Measurements from ENCODE around the gene FAM169A.
"Not testable (repeated sequence)": the region's sequence is repeated elsewhere in the genome, so short reads cannot be mapped to it uniquely, and the experiment has no call there.

Gene FAM169A

GRCh38 chr5:74862221-74862620 lies 4.0 kb downstream of the FAM169A start:
- no peaks in the 10 kb centered on the region for H4K20me1 ChIP-seq (ENCODE audit: insufficient read depth)
- H3K27ac ChIP-seq, result no peak overlapping the region
- no peak overlapping the region for H3K4me3 ChIP-seq (IDR thresholded peaks at IDR 0.05; ENCODE audit: insufficient read depth, low read depth, low read length)
- H3K4me1 ChIP-seq (ENCODE audit: low read depth, poor library complexity, severe bottlenecking), result peaks cover 5% of the 10 kb centered on the region
- H3K79me2 ChIP-seq (ENCODE audit: insufficient read depth, low read depth), result no peaks in the 10 kb centered on the region
- no peak overlapping the region for H3K4me2 ChIP-seq
- TF ChIP-seq CTCF (conservative IDR thresholded peaks at IDR 0.05; ENCODE audit: low read depth, low read length), result no peak
- H2AFZ ChIP-seq (ENCODE audit: low read depth), result no peak overlapping the region
- H3K36me3 ChIP-seq (ENCODE audit: insufficient read depth), result no peaks in the 10 kb centered on the region
- H3K27me3 ChIP-seq (ENCODE audit: insufficient read depth, low read depth), result no peaks in the 10 kb centered on the region
- H3K9ac ChIP-seq, result no peak overlapping the region

DNA sequence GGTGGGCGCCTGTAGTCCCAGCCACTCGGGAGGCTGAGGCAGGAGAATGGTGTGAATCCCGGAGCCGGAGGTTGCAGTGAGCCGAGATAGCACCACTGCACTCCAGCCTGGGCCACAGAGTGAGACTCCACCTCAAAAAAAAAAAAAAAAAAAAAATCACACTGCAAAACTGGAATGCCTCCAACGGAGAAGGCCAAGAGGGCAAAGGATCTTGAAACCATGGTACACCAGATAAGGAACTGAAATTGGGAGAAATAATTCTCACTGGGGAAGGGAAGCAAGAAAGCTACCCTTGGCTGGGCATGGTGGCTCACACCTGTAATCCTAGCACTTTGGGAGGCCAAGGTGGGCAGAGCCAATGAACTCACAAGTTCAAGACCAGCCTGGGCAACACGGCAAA lies 9.2 kb downstream of the FAM169A start:
- H3K79me2 ChIP-seq (ENCODE audit: insufficient read depth, low read depth); H3K4me3 ChIP-seq (IDR thresholded peaks at IDR 0.05; ENCODE audit: insufficient read depth, low read depth, low read length); H4K20me1 ChIP-seq (ENCODE audit: insufficient read depth); H3K4me2 ChIP-seq; H3K36me3 ChIP-seq (ENCODE audit: insufficient read depth); H3K9ac ChIP-seq; H3K27ac ChIP-seq; H2AFZ ChIP-seq (ENCODE audit: low read depth); H3K27me3 ChIP-seq (ENCODE audit: insufficient read depth, low read depth): not testable (repeated sequence)
- peaks cover 10% of the 10 kb centered on the region for H3K4me1 ChIP-seq (ENCODE audit: low read depth, poor library complexity, severe bottlenecking)

DNA sequence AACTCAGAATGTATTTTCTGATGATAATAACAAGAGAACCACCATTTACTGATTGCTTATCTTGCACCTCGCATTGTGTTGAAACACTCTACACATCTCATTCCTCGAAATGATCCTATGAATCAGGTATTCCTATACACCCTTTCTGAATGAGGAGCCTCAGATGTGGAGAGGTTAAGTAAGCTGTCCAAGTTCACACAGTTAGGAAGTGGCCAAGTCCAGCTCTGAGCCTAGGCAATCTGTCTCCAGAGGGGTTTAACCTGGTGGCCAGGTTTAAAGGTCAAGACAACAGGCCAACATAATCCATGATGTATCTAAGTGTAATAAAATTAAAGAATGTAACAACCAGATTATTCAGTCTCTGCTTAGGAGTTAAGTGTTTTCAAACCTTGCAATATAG lies 12.9 kb downstream of the FAM169A start:
- Histone ChIP-seq H3K27me3 (ENCODE audit: insufficient read depth, low read depth) (no peaks in the 10 kb centered on the region), H3K4me3 (IDR thresholded peaks at IDR 0.05; ENCODE audit: insufficient read depth, low read depth, low read length) (no peak overlapping the region), H2AFZ (ENCODE audit: low read depth) (no peak overlapping the region), H3K79me2 (ENCODE audit: insufficient read depth, low read depth) (no peaks in the 10 kb centered on the region), H3K4me2 (no peak overlapping the region), H3K4me1 (ENCODE audit: low read depth, poor library complexity, severe bottlenecking) (peaks cover 24% of the 10 kb centered on the region), H3K9ac (no peak overlapping the region), H3K36me3 (ENCODE audit: insufficient read depth) (no peaks in the 10 kb centered on the region), H4K20me1 (ENCODE audit: insufficient read depth) (no peaks in the 10 kb centered on the region), H3K27ac (no peak overlapping the region)
- no peak for TF ChIP-seq CTCF (conservative IDR thresholded peaks at IDR 0.05; ENCODE audit: low read depth, low read length)

DNA sequence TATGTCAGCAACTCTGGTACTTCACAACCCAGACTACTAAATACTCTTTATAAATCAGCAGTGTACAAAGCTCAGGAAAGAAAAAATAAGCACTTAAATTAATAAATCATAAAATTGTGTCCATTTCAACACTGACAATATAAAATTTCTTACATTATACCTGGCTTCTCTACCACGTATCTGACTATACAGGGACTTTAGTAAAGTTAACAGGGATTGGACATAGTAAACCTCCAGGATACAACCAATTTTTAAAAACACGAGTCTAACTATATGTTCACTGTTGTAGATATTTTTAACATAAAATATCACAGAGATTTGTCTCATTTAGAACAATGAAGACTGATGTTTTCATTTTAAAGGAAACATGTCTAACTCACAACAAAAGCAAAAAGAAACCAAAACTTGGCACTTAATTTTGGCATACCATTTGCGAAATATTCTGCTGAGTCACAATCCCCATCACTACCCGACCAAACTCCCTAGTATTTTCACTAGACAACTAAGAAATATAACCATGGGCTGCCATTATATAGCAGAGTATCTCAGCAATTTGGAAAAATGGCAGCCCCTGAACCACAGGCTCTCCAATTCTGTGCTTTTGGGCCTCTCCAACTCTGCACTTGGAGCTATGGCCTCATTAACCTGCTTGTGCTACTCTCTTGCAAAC lies 14.4 kb downstream of the FAM169A start:
- Histone ChIP-seq H4K20me1 (ENCODE audit: insufficient read depth) (no peaks in the 10 kb centered on the region), H2AFZ (ENCODE audit: low read depth) (peak overlapping the region; percentile 94), H3K4me1 (ENCODE audit: low read depth, poor library complexity, severe bottlenecking) (peaks cover 29% of the 10 kb centered on the region), H3K36me3 (ENCODE audit: insufficient read depth) (no peaks in the 10 kb centered on the region), H3K9ac (peak overlapping the region; percentile 81), H3K4me3 (IDR thresholded peaks at IDR 0.05; ENCODE audit: insufficient read depth, low read depth, low read length) (no peak overlapping the region), H3K4me2 (peak overlapping the region; percentile 91), H3K79me2 (ENCODE audit: insufficient read depth, low read depth) (no peaks in the 10 kb centered on the region), H3K27me3 (ENCODE audit: insufficient read depth, low read depth) (no peaks in the 10 kb centered on the region), H3K27ac (peak overlapping the region; percentile 89)
- TF ChIP-seq CTCF (conservative IDR thresholded peaks at IDR 0.05; ENCODE audit: low read depth, low read length), result no peak

DNA sequence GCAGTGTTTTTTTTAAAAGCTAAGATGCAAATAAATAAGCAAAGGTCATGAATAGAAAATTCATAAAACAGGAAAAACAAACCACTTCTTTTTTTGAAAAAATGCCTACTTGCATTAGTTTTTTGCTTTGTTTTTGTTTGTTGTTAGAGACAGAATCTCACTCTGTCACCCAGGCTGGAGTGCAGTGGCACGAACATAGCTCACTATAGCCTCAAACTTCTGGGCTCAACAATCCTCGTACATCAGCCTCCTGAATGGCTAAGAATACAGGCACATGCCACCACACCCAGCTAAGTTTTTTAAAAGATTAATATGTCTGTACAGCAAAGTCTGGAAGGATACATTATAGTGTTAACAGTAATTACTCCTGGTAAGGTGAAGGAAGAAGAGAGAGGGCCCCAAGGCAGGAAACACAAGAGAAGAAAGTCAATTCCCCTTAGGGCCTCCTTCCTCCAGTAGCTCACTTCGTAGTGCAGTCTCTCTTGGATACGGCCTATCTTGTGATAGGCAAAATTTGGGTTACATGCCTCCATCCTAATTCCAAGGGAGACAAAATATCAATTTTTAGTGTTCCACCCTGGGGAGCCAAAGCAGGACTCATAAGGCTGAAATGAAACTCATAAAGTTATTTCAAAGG lies 15.3 kb downstream of the FAM169A start:
- H3K9ac ChIP-seq, result no peak overlapping the region
- H3K27ac ChIP-seq, result no peak overlapping the region
- H3K79me2 ChIP-seq (ENCODE audit: insufficient read depth, low read depth), result no peaks in the 10 kb centered on the region

More for the DNA sequence above, 15.3 kb downstream of the FAM169A start:
- no peaks in the 10 kb centered on the region for H3K36me3 ChIP-seq (ENCODE audit: insufficient read depth)
- H2AFZ ChIP-seq (ENCODE audit: low read depth), result peak overlapping the region; percentile 94; the same call in 1 of the 2 replicates
- H3K4me3 ChIP-seq (IDR thresholded peaks at IDR 0.05; ENCODE audit: insufficient read depth, low read depth, low read length), result no peak overlapping the region
- TF ChIP-seq CTCF (conservative IDR thresholded peaks at IDR 0.05; ENCODE audit: low read depth, low read length), result no peak
- H3K27me3 ChIP-seq (ENCODE audit: insufficient read depth, low read depth), result no peaks in the 10 kb centered on the region
- no peaks in the 10 kb centered on the region for H4K20me1 ChIP-seq (ENCODE audit: insufficient read depth)
- H3K4me2 ChIP-seq, result peak overlapping the region; percentile 91
- H3K4me1 ChIP-seq (ENCODE audit: low read depth, poor library complexity, severe bottlenecking), result peaks cover 29% of the 10 kb centered on the region

Data from KMS-11 (cell line).